Activated CD8-positive, alpha-beta memory T cell treated with anti-CD3 and anti-CD28 coated beads, Interleukin-2, amount 50 U/mL, for 24 hours (primary cell): Measurements from ENCODE around the gene IL12B.
"Not testable (repeated sequence)": the region's sequence is repeated elsewhere in the genome, so short reads cannot be mapped to it uniquely, and the experiment has no call there.

Experiments
- DNase-seq: peaks from one replicate; pipeline ENCODE4 v3.0.0-alpha.2; 2020; ENCODE audit errors: extremely low read depth

The IL12B gene

DNA sequence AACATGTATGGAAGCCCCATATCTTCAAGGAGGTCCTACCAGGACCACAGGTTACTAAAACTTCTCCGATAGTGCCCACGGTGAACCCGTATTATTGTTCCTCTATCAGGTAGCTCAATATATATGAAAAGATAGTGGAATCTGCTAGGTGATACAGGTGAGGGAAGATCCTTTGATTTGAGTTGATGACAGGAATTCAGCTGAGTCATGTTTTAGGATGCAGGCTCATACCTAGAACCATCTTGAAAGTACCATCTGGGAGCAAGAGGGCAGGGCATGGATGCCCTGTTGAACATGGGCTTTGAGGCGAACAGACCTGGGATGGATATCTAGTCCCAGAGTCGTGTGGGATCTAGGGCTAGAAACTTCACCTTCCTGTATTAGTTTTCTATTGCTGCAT is 35.4 kb downstream of the IL12B start:
- DNase-seq = no peak

DNA sequence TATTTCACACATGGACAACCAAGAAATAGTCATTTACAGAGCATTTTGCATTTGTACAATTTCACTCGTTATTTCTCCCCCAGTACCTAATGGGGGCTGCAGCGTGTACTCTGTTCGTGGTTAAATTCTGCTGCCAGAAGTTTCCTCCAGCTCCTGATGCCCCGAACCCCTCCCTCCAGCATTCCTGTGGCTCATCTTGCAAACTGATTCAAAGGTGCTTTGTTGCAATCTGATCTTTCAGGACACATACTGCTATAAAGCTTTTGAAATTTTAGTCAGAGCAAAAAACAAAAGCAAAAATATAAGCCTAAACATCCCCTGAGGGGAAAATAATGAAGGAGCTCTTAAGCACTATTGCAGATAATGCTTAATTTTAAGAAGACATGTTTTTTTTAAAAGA is 39.5 kb downstream of the IL12B start:
- DNase-seq = no peak

DNA sequence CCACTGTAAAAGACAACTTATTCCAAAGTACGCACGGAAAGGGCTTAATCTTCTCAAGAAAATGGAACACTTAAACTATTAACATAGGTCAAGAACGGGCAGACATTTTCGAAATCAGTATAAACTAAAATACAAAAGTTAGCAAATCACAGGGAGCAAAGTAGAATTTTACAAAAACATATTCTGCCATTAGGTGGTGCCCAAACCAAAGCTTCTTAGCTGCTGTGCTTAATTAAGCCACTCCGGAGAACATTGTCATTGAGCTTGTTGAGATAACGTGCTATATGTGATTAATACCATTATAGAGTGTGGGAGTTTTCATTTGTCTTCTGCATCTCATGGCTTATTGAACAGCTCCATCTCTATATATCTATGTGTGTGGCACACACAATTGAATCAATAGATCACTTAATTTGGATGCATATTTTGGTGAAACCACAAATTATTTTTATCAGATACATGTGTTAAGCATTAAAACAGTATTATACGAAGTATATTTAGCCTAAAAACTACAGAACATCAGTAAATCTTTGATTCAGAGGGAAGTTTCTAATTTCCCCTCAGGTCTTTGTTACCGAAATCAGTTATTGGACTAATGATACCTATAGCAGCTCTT is 43.8 kb downstream of the IL12B start:
- DNase-seq = no peak

DNA sequence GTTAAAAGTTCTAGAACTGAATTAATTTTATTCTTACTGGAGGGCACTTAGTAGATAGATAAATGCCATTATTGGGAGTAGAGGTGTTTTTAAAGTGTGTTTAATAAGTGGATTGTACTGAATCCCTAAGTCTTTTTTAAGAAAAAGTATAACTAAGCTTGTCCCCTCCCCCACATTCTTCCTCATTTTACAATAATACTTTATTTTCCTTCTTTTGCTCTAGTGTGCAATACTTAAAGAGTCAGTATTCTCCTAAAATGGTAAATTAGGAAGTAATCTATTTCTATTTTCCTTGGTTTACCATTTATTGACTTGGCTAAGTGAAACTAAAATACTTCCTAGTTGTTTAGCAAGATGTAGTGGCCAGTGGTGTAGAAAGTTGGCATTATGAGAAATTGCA is 55.6 kb downstream of the IL12B start:
- DNase-seq = no peak

DNA sequence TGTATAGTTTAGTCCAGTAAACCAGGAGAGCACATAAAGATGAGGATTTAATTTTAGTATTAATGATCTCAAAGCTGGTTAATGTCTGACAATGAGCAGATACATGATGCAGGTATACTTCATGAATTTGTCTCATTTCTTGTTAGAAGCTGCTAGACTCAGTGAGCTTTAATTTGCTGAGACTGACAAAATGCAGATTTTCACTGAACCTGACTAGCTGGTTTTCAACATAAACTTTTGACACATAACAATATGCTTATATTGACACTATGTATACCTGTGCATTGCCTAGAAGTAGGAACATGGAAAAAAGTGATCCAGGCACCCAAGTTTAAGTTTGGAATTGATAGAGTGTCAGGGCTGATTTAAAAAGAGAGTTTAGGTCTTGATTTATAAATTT is 56.4 kb downstream of the IL12B start:
- no peak for DNase-seq

DNA sequence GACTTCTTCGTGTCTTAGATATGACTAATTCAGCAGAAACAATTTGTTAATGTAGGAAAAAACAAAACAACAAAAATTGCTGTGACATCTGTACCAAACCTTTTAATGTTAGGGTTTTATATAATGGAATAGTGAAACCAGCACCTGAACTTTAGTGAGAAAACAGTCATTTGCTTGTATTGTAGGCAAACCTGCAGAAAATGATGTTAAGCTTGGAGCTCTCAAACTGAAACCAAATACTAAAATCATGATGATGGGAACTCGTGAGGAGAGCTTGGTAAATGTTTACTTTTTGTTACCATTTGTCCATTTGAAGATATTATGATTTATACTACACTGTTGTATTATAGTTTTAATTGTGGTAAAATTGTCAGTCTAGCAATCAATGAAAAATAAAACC is 60.6 kb downstream of the IL12B start:
- no peak for DNase-seq

DNA sequence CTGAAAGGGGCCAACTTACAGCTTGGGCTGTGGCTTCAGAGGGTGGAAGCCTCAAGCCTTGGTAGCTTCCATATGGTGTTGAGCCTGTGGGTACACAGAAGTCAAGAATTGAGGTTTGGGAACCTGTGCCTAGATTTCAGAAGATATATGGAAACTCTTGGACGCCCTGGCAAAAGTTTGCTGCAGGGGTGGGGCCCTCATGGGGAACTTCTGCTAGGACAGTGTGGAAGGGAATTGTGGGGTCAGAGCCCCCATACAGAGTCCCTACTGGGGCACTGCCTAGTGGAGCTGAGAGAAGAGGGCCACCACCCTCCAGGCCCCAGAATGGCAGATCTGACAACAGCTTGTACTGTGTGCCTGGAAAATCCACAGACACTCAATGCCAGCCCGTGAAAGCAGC is 63.5 kb downstream of the IL12B start:
- DNase-seq = not testable (repeated sequence)
